Putamen (tissue), 1 donor: ENCODE measurements around the gene LIPJ.

Source experiments
- DNase-seq: peaks from one replicate; pipeline ENCODE4 v3.0.0-alpha.2; 2016; ENCODE audit warnings: low spot score

Gene LIPJ

GRCh38 chr10:88598055-88598454, 11.5 kb downstream of the LIPJ start:
- DNase-seq: no peak

DNA sequence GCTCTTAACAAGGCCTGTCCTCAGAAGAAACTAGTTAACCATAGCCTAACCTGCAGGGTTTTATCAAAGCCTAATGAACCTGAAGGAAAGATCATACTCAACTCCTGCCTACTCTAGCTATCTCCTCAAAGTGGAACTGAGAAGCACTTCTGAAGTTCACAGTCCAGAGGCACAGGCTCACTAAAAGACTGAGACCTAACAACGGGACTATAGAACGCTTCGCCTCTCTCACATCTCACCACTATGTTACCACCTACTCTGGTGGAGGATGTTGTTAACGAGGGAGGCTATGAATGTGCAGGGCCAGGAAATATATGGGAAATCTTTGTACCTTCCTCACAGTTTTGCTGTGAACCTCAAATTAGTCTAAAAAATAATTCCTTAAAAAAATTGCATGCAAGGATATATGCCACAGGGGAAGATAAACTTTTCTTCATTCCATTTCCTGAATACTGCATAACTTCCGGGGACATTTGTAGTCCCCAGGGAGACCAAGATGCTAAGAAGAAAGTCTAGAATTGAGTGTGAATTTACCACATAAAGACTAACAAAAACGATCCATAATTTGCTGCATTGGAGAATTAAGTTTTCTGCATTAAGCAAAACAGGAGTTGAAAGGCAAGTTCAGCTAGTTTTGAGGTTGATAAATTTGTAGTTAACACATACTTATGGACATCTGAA, 21.6 kb downstream of the LIPJ start:
- no peak for DNase-seq

DNA sequence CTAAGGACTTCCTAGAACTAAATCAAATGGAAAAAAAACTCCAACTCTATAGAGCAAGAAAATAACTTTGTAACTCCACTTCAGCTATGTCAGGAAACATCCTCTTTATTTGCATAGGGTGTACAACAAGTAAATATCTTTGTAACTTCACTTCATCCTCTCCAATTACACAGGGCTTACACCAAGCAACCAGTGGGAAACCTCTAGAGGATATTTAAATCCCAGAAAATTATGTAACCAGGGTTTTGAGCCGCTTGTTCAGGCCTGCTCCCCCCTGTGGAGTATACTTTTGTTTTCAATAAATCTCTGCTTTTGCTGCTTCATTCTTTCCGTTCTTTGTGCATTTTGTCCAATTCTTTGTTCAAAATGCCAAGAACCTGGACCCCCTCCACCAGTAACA, 22.2 kb downstream of the LIPJ start:
- DNase-seq: no peak

- peak; percentile 22 for DNase-seq
Observed at GRCh38 chr10:88616250-88616977, 29.9 kb downstream of the LIPJ start.

- no peak for DNase-seq
Observed at GRCh38 chr10:88617772-88618300, 31.3 kb downstream of the LIPJ start.

DNA sequence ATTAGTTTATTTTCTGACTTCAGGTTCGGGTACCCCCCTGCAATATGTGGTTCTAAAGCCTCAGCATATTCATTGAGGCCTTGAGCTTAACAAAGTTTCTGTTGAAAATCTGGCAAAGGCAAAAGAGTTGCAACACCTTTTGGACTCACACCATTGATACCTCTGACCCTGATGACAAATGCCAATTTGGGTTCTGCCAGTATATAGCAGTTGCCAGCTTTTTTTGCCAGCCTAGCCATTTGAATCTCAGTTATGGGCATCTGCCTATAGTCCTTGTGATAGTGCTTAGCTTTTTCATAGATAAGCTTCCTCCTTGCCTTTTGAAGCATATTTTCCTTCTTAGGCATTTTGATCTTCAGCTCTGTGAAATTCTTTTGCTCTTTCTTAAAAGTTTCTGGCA, 31.9 kb downstream of the LIPJ start:
- DNase-seq: no peak

DNA sequence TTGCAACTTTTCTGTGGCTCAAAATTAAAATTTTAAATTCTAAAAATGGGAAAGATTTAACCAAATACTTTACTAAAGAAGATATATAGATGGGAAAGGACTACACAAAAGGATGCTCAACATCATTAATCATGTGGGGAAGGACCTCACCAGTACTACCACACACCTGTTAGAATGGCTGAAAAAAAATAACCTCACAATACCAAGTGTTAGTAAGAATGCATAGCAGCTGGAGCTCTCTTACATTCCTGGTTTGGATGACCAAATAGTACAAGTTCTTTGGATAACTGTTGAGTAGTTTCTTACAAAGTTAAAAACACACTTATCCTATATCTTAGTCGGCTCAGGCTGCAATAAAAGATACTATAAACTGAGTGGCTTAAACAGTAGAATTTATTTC, 33.9 kb downstream of the LIPJ start:
- no peak for DNase-seq

DNA sequence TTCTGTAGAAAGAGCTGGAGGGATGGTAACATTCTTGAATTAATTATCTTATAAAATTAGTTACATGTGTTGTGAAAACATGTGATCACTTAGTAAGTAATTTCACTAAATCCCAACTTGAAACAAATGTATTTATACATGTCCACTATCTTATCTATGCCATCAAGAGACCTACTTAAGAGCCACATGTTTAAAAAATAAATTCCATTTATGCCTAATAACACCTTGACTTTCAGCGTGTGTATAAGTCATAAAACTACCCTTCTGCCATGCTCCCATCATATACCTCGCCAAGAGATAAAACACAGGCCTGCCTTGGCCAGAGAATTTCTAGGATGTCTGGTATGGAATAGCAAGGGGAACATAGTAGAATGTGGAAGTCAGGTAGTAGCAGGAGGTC, 37.3 kb downstream of the LIPJ start:
- no peak for DNase-seq

GRCh38 chr10:88624840-88625239, 38.3 kb downstream of the LIPJ start:
- DNase-seq: no peak

GRCh38 chr10:88640186-88640585, 53.6 kb downstream of the LIPJ start:
- no peak for DNase-seq

- no peak for DNase-seq
Observed at GRCh38 chr10:88642209-88642608, 55.6 kb downstream of the LIPJ start.

DNA sequence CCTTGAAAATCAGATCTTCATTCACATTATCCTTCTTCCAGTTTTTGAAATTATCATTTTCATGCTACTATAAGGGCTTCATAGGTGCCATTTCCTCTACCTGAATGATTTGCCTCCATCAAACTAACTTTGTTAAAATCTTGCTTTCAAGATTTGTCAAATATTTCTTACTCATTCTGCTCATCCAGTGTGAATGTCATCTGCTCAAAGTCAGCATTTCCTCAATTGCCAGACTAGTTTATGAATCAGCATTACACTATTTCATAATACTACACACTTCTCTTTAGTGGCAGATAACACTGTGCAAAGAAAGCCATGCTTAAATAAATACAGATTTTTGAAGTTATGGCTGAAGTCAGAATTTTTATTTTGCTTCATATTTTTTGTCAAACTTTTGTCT, 56.4 kb downstream of the LIPJ start:
- DNase-seq: no peak

GRCh38 chr10:88647061-88647615, 60.6 kb downstream of the LIPJ start:
- no peak for DNase-seq

GRCh38 chr10:88651101-88651551, 64.6 kb downstream of the LIPJ start:
- DNase-seq: no peak

GRCh38 chr10:88652616-88653015, 66.1 kb downstream of the LIPJ start:
- no peak for DNase-seq
